ENCODE data around the gene PPP2R5C.

Gene PPP2R5C

GRCh38 chr14:101875727-101876554, 114.4 kb downstream of the PPP2R5C start:
- H3K4me3 ChIP-seq (ENCODE audit: low read depth, low read length), result no peak overlapping the region
- DNase-seq (ENCODE audit: low read depth), result no peak

- H3K4me3 ChIP-seq (ENCODE audit: low read depth, low read length), result no peak overlapping the region
- DNase-seq (ENCODE audit: low read depth), result peak; percentile 21
Measured at GRCh38 chr14:101876555-101876938, 115.0 kb downstream of the PPP2R5C start.

- no peak overlapping the region for H3K4me3 ChIP-seq (ENCODE audit: low read depth, low read length)
- DNase-seq (ENCODE audit: low read depth), result no peak
Measured at GRCh38 chr14:101877766-101878165, 116.3 kb downstream of the PPP2R5C start.

- H3K4me3 ChIP-seq (ENCODE audit: low read depth, low read length), result no peak overlapping the region
- no peak for DNase-seq (ENCODE audit: low read depth)
Measured at GRCh38 chr14:101878211-101878821, 116.8 kb downstream of the PPP2R5C start.

- H3K4me3 ChIP-seq (ENCODE audit: low read depth, low read length), result no peak overlapping the region
- peak; percentile 24 for DNase-seq (ENCODE audit: low read depth)
Measured at GRCh38 chr14:101878822-101879528, 117.5 kb downstream of the PPP2R5C start.

GRCh38 chr14:101879529-101880336, 118.2 kb downstream of the PPP2R5C start:
- DNase-seq (ENCODE audit: low read depth), result no peak
- no peak overlapping the region for H3K4me3 ChIP-seq (ENCODE audit: low read depth, low read length)

- H3K4me3 ChIP-seq (ENCODE audit: low read depth, low read length), result no peak overlapping the region
- DNase-seq (ENCODE audit: low read depth), result no peak
Measured at GRCh38 chr14:101881426-101881825, 119.9 kb downstream of the PPP2R5C start.

GRCh38 chr14:101882141-101882935, 120.8 kb downstream of the PPP2R5C start:
- DNase-seq (ENCODE audit: low read depth), result no peak

GRCh38 chr14:101884089-101884933, 122.8 kb downstream of the PPP2R5C start:
- DNase-seq (ENCODE audit: low read depth), result no peak
- no peak overlapping the region for H3K4me3 ChIP-seq (ENCODE audit: low read depth, low read length)

More at GRCh38 chr14:101882141-101882935, 120.8 kb downstream of the PPP2R5C start:
- H3K4me3 ChIP-seq (ENCODE audit: low read depth, low read length), result no peak overlapping the region

GRCh38 chr14:101884934-101885576, 123.5 kb downstream of the PPP2R5C start:
- no peak for DNase-seq (ENCODE audit: low read depth)
- H3K4me3 ChIP-seq (ENCODE audit: low read depth, low read length), result no peak overlapping the region

- no peak for DNase-seq (ENCODE audit: low read depth)
- no peak overlapping the region for H3K4me3 ChIP-seq (ENCODE audit: low read depth, low read length)
Measured at GRCh38 chr14:101887219-101887618, 125.7 kb downstream of the PPP2R5C start.

GRCh38 chr14:101888182-101888581, 126.7 kb downstream of the PPP2R5C start:
- DNase-seq (ENCODE audit: low read depth), result no peak
- no peak overlapping the region for H3K4me3 ChIP-seq (ENCODE audit: low read depth, low read length)

GRCh38 chr14:101889366-101889765, 127.9 kb downstream of the PPP2R5C start:
- H3K4me3 ChIP-seq (ENCODE audit: low read depth, low read length), result no peak overlapping the region
- no peak for DNase-seq (ENCODE audit: low read depth)

GRCh38 chr14:101889898-101890297, 128.4 kb downstream of the PPP2R5C start:
- no peak overlapping the region for H3K4me3 ChIP-seq (ENCODE audit: low read depth, low read length)
- DNase-seq (ENCODE audit: low read depth), result no peak

GRCh38 chr14:101891471-101891870, 130.0 kb downstream of the PPP2R5C start:
- DNase-seq (ENCODE audit: low read depth), result no peak
- no peak overlapping the region for H3K4me3 ChIP-seq (ENCODE audit: low read depth, low read length)

GRCh38 chr14:101893759-101894158, 132.2 kb downstream of the PPP2R5C start:
- DNase-seq (ENCODE audit: low read depth), result no peak
- no peak overlapping the region for H3K4me3 ChIP-seq (ENCODE audit: low read depth, low read length)

GRCh38 chr14:101894365-101895081, 133.0 kb downstream of the PPP2R5C start:
- no peak for DNase-seq (ENCODE audit: low read depth)
- H3K4me3 ChIP-seq (ENCODE audit: low read depth, low read length), result no peak overlapping the region
